HPDE6-E6E7 (cell line): ENCODE data around the gene RTP5.
"Not testable (repeated sequence)": the region's sequence is repeated elsewhere in the genome, so short reads cannot be mapped to it uniquely, and the experiment has no call there.

Experiments
- DNase-seq: peaks from one replicate; pipeline ENCODE4 v3.0.0; 2011; ENCODE audit warnings: missing footprints; ENCODE audit errors: extremely low spot score

Gene RTP5

DNA sequence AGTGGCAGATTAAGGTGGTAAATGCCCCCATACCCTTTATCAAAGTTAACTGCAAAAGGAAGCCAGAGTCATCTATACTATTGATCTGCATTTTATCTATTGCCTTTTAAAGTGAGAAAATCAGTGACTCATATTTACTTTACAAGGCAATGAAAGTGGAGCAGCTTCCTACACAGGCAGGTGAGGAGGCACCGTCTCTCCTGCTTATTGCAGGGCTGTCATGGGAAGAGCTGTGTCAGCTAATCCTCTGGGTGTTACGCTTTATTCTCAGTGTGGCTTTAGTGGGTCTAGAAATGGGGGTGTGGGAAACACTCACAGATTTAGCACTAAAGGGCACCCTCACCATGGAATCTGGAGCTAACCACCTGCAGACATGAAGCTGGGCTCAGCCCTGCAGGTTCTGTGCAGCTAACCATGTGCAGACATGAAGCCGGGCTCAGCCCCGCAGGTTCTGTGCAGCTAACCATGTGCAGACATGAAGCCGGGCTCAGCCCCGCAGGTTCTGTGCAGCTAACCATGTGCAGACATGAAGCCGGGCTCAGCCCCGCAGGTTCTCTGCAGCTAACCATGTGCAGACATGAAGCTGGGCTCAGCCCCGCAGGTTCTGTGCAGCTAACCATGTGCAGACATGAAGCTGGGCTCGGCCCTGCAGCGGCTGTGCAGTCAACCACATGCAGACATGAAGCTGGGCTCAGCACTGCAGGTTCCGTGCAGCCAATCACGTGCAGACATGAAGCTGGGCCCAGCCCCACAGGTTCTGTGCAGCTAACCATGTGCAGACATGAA is 53.5 kb downstream of the RTP5 start:
- DNase-seq, result not testable (repeated sequence)
